Femur (tissue), 1 donor: ENCODE results near the gene DNAH8.
A peak's percentile ranks its signal among the peaks of the same experiment; 100 is the strongest.

Experiments used
- DNase-seq: peaks from one replicate; pipeline ENCODE4 v3.0.0-alpha.2; 2017

Gene DNAH8

GRCh38 chr6:38702558-38703397 lies 12.3 kb upstream of the DNAH8 start, which contains the start of gene GLO1:
GLO1 (minus strand) TSS chr6:38703145; CDS start chr6:38703054, 91 bp downstream.
- peak; percentile 99 for DNase-seq

GRCh38 chr6:38703949-38704590 lies 11.0 kb upstream of the DNAH8 start:
- DNase-seq, result no peak

GRCh38 chr6:38705924-38706323 lies 9.2 kb upstream of the DNAH8 start:
- no peak for DNase-seq

GRCh38 chr6:38708496-38708895 lies 6.6 kb upstream of the DNAH8 start:
- DNase-seq, result no peak

GRCh38 chr6:38713812-38714211 lies 1.3 kb upstream of the DNAH8 start:
- no peak for DNase-seq

- DNase-seq, result no peak
Measured at GRCh38 chr6:38714239-38715015, 684 bp upstream of the DNAH8 start.

- DNase-seq, result no peak
Measured at GRCh38 chr6:38716825-38717224, 1.7 kb downstream of the DNAH8 start.

GRCh38 chr6:38719358-38719757 lies 4.2 kb downstream of the DNAH8 start:
- DNase-seq, result no peak

- no peak for DNase-seq
Measured at GRCh38 chr6:38720295-38720694, 5.2 kb downstream of the DNAH8 start.

GRCh38 chr6:38722038-38722437 lies 6.9 kb downstream of the DNAH8 start:
- no peak for DNase-seq

GRCh38 chr6:38722727-38723334 lies 7.7 kb downstream of the DNAH8 start:
- DNase-seq, result no peak

- no peak for DNase-seq
Measured at GRCh38 chr6:38723783-38724182, 8.7 kb downstream of the DNAH8 start.

GRCh38 chr6:38724343-38724742 lies 9.2 kb downstream of the DNAH8 start:
- DNase-seq, result no peak

GRCh38 chr6:38725414-38726183 lies 10.5 kb downstream of the DNAH8 start:
- no peak for DNase-seq

- DNase-seq, result no peak
Measured at GRCh38 chr6:38728203-38728602, 13.1 kb downstream of the DNAH8 start.

GRCh38 chr6:38730140-38730862 lies 15.2 kb downstream of the DNAH8 start:
- no peak for DNase-seq

GRCh38 chr6:38736951-38737350 lies 21.8 kb downstream of the DNAH8 start:
- DNase-seq, result no peak

GRCh38 chr6:38738261-38738660 lies 23.1 kb downstream of the DNAH8 start:
- DNase-seq, result no peak

- no peak for DNase-seq
Measured at GRCh38 chr6:38739532-38739931, 24.4 kb downstream of the DNAH8 start.

GRCh38 chr6:38749473-38749872 lies 34.4 kb downstream of the DNAH8 start:
- no peak for DNase-seq

GRCh38 chr6:38750968-38751615 lies 36.0 kb downstream of the DNAH8 start:
- no peak for DNase-seq
